Epidermal melanocyte (primary cell): ENCODE data around the gene MINDY4.

Source experiments
- DNase-seq: peaks from one replicate; pipeline ENCODE4 v3.0.0; 2011; ENCODE audit warnings: low spot score; ENCODE audit not compliant: insufficient read length

The MINDY4 gene

DNA sequence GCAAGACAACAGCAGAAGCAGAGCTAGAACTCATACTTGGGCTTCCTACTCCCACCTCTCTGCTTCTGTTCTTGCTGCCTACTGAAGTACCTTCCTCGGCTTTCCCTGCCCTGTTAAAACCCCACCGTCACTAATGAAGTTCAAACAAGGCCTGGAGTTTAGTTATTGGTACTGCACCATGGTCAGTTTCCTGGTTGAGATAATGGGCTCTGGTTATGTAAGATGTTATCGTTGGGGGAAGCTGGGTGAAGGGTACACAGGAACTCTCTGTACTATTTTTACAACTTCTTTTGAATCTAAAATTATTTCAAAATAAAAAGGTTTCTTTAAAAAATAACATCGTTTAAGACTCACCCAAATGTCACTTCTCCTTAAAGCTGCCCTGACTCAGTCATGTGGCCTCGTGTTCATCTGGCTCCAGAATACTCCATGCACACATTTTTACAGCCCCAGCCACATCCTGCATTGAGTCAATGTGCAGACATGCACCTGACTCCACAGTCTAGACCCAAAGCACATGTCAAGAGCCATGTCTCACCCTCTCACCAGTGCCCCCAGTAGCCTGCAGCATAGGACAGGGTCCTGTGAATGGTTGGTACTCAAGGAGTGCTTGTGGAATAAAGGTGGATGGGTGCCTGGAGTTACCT lies 103.6 kb downstream of the MINDY4 start:
- no peak for DNase-seq

DNA sequence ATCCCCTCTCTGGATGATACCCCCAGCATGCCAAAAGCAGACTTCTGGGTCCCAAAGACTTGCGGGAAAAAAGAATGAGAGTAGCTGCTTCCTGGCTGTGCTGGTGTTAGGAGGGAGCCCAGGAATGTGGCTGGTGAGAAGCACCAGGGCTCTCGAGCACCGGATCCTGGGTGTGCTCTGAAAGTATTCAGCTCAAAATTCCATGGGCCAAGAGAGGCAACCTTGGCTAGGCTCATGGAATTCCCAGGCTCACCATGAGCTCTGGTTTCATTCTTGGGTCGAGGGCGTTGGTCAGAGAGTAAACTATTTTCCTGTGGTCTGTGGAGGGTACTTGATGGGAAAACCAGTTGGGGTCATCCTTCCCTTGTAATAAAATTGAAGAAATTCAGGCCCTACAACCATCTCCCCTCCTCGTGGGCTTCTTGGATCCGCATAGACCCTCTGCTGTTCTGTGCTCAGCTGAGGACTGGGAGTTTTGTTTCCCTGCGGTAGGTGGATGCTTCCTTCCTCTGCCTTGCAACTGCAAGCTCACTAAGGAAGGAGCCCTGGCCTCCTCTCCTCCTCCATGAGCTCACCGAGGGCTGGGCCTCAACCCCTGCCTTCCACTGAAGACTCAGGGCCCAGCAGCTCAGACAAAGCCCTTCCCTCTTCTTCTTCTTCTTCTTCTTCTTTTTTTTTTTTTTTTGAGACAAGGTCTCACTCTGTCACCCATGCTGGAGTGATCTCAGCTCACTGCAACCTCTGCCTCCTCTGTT lies 106.0 kb downstream of the MINDY4 start:
- no peak for DNase-seq

DNA sequence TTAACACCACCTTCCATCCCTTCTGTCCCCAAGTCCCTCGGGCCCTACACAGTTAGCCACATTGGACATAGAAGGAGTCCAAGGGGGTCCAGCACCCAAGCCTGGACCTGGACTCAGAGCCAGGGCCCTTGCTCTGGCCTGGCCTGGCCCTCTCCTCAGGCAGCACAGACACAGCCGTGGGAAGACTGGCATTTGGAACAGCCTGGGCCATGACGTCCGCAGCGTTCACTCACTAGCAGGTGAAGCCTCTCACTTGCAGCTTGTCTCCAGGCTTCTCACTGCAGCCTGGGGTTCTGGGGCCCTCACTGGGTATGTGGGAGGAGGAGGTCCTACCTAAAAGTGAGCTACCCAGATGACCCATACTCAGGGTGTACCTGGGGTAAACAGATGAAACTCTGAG lies 106.8 kb downstream of the MINDY4 start:
- no peak for DNase-seq

DNA sequence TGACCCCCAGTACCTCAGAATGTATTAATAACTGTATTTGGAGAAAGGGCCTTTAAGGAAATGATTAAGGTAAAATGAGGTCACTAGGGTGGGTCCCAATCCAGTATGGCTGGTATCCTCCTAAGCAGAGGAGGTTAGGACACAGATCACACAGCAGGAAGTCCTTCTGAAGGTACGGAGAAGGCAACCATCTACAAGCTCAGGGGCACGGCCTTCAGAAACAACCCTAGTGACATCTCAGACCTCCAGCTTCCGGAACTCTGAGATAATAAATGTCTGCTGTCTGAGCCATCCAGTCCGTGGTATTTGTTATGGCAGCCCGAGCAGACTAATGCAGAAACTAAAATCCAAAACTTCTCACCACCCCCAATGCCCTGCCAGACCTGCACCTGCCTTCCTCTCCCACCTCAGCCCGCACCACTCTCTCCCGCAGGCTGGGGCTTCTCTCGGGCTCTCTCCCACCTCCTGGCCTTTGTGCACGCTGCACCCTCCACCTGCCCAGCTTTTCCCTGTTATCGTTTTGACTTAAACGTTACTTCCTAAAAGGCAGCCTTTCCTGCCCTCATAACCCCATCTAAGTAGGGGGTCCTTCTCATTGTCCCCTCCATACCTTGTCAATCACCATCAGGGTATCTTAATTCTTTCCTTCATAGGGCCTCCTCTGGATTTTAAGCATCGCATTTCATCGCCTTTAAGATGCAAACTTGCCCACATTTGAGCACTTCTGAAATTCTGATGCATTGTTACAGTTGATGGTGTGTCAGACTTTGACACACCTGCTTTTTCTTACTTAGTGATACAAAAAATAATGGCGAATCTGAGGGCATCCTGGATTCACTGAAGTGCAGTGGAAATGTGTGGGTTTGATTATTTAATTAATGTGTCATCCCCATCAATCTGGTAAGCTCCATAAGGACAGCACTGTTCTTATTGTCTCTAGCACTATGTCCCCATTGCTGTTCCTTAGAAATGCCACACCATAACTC lies 108.2 kb downstream of the MINDY4 start:
- DNase-seq, result no peak

DNA sequence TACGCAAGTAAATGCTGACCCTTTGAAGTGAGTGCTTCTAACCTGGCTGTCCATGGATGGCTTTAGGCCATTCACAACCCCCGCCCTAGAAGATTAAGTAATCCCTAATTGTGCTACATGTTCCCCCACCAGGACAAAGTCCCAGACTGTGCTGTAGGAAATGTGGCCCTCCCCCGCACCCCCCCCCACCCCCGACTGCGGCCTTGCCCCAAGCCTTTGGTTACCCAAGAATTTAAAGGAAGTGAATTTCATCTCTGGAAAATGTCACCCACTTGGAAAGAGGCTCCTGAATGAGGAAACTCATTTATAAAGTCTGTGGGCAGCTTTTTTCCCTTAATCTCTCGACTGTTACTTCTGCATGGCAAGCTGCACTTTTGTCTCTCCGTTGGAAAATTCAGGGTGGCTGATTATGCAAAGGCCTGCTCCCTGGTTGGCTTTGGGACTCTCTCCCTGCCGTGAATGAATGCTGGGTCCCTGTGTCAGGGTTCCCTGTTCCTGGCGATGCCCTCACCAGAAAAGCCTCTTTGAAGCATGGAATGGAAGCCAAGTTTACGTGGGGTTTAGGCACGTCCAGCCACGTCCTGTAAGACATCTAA lies 109.0 kb downstream of the MINDY4 start:
- no peak for DNase-seq

DNA sequence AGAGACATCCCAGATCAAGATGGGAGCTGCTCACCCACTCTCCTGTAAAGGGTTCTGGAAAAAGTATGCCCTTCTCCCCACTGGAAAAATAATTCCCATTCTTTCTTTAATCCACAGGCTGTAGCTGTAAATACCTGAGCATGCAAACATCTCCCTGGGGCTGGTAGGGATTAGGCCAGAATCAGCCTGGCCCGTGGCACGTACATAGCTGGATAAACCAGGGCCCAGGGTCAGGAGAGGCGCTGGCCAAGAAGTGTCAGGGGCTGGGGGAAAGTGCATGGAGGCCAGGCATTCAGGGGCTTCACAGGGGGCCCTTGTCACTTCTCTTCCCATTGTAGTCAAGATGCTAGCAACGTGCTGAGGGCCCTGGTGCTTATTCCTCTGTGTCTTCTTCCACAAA lies 109.7 kb downstream of the MINDY4 start:
- no peak for DNase-seq

DNA sequence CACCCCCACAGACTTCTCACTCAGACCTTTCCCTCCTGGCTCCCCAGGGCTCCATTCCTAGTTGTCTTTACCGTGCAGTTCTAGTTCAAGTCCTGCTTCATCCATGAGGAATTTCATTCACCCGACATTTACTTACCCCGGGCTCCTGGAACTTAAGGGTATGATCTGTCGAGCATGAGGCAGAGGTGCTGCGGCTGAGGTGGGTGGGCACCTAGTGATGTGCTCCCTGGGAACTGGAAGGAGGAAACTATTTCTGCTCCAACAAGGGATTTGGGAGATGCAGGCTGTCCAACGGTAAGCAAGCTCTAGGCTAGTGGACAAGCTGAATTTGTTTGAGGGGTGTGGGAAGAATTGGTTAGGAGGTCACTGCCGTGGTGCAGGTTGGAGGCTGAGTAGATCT lies 110.2 kb downstream of the MINDY4 start:
- DNase-seq, result no peak

DNA sequence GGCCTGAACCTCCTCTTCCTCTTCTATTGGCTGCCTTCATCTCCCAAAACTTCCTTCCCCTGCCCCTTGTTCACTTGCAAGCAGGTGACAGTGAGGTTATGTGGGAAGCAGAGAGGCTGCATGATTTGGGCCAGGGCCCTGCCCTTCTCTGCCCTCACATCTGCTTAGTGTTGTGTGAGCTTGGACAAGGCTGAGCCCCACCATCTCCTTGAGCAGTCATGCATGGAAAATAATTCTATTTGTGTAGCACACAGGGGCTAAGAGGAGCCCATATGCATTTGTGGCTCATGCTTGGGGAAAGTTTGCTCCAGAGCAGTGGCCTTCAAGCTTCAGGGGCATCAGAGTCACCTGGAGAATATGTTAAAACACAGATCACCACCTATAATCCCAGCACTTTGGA lies 113.7 kb downstream of the MINDY4 start:
- DNase-seq, result no peak

DNA sequence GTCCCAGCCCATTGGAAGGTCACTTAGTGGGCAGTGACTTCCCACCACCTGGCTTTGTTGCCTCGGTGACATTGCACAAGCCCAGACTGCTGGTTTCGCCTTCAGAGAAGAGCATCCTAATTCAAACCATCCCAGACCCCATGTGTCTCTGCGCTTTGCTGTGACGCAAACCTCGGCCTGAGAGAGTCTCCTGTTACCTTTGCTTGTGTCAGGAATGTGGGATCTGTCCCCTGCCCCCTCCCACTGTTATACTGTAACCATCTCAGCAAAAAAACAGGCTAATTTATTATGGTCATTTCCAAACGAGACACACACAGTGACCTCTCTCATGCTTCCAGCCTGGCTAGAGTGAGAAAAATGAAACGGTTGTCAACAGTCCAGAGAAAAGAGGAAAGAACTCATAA lies 115.4 kb downstream of the MINDY4 start:
- DNase-seq, result peak; percentile 75

DNA sequence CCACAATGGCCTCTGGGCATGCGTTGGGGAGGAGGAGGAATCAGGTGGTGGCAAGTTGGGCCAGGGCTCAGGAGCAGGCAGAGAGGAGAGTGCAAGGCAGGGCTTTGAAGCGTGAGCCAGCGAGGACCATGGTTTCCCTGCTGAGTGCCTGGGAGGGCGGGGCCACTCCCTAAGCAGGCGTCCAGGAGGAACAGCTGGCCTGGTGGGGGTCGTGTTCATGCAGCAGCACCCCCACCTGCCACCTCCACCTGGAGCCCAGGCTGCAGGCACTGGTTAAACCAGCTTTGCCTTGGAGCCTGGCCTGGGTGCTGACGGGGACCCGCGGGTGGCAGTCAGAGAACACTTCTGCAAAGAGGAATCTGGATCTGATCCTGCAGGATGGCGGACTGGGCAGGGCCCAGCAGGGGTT lies 116.3 kb downstream of the MINDY4 start:
- no peak for DNase-seq

DNA sequence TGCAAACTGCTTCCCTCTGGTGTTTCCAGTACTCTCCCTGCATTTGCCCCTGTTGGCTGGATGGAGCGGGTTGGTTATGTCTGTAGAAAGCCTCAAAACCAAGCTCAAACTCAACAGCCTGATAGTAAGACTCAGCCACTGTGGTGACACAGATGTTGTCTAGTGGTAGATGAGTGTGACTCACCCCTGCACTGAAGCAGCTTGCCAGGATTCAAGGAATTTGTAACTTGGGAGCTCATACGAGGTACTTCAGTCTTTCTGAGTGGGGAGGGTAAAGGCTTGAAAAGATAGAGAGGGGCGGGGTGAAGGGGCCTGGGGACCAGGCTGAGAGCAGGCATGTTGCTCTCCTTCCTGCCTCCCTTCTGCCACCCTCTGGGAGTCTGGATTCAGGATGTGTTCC lies 117.5 kb downstream of the MINDY4 start:
- DNase-seq, result peak; percentile 83

DNA sequence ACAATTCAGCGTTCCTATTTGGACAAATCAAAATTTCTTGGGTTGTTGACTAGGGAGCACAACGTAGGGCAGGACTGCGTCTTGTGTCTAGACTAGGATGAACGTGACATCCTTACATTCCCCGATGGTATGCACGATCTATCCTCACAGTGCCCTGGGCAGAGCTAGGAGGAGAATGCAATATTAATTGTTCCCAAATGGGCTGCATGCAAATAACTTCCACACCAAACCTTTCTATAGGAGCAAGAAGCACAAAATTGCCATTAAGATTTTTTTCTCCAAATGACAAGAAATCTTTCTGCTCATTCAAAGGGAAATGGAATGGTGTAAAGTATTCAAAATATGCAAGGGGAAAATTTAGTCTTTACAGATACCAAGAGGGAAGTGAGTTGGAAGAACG lies 119.0 kb downstream of the MINDY4 start:
- DNase-seq, result no peak

DNA sequence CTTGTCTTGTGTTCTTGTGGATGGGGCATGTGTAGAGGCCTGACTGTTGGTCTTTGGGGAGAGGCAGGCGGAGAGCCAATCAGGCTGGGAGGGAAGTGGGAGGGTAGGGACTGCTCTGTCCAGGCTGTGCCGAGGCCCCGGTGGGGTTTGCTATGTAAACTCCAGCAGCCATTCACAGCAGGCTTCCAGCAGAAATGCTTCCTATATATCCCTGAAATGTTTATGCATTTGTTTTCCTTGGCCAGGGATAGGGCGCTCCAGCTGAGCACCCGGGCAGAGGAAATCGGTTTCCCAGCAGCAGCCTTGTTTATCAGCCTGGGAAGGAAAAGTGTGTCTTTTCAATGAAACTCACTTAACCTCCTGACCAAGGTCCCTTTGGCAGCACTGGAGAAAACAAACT lies 122.1 kb downstream of the MINDY4 start:
- no peak for DNase-seq

DNA sequence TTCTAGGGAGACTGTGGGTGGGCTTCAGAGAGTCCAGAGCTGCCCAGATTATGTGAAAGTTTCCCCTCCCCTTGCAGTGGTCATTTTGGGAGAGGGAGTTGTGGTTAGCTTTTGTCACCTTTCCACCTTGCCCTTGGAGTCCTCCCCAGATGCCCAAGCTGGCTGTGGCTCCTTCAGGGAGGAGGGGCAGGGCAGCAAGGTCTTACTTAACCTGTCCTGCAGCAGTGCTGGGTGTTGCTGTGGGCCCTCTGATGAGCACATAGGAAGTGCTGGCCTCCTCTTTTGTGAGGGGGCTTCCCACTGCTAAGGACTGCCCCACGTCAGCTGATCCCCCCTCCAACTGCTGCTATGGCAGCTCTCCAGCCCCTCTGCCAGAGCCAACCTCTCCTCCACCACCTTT lies 122.8 kb downstream of the MINDY4 start:
- no peak for DNase-seq

DNA sequence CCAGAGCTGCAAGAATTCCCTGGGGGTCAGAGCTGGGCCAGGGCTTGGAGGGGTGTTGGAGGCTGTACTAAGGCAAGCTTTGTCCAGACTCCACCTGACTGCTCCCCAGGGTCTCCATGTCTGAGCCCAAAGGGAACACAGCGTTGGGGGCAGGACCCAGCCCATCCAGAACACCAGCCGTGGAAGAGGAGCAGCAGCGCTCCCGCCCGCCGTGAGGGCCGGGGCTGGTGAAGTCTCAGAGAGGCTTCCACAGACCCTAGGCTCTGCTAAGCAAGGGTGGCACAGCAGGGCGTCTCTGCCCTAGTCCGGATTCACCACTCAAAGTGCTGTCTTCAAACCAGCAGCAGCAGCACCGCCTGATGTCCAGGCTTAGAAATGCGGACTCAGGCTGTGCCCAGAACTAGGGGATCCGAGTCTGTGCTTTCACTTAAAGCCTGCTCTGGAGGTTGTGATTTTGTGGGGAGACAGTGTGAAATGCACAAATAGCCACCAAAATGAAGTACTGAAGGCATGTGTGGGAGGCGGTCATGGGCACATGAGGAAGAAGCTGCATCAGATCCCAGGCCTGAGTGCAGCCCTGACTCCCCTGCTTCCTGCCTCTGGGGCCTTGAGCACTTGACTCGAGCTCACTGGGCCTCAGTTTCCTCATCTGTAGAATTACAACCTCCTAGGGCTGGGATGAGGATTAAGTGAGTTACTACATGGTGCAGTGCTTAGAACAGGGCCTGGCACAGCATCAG lies 123.8 kb downstream of the MINDY4 start:
- no peak for DNase-seq

DNA sequence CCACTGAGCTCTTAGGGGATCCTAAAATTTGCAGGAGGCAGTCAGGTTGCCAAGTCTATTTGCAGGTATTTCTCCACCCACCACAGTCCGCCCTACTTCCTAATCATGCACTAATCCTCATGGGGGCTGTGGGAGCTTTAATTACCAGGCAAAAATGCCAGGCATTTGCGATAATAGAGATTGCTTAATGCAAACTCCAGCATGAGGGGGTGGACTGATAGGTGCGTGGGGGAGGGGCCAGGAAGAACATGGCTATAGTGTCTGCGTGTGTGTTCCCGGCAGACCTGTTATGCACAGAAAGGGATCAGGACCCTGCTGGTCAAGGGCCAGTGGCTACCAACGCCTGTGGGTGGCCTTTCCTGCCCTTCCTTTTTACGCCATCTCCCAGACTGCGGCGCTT lies 124.8 kb downstream of the MINDY4 start:
- DNase-seq, result no peak

DNA sequence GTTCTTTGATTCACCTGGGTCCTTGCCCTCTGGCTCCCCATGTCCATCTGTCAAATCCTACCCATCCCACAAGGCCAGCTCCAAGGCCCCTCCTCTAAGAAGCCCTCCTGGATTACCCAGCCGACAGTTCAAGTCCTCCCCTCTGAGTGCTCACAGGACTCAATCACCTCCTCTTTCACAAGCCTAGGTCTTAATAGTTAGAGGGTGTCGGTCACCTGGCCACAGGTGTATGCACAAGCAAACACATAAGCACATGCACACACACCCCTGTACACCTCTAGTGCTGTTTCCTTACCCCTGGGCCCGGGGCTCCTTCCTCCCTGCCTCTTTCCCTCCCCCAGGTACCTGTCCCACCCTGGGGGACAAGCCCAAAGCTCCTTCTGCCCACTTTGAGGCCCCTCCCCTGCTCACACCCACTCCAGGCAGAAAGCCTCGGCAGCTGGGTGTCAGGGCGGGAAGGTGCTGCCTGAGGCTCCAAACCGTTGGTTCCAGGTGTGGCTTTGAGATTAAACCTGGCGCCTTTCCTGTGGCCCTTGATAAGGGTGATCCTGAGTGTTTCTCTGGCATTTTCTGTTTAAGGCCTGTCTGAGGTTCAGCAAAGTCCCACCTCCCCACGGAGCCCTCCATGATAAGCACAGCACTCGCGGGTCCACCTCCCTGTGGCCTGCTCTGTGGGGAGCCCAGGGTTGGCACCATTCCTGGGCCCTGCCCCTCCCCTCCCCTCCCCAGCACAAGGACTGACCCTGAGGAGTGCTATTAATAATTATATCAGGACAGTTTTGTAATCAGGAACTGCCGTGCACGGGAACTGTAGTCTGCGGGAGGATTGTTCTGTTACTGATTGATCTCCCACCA lies 125.8 kb downstream of the MINDY4 start:
- no peak for DNase-seq

DNA sequence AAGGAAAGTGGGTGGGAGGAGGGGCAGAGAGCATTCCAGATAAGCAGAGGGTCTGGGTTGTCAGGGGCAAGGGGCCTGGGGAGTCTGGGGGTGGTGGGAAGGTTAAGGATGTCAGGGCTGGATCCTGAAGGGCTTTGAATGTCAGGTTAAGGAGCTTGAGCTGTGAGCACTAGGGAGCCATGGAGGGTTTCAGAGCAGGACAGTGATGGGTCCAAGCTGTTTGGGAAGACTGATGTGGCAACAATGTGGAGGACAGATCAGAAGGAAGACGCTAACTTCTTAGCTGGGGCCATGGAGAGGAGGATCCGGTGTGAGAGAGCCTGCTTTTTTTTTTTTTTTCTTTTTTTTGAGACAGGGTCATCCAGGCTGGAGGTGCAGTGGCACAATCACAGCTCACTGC lies 126.6 kb downstream of the MINDY4 start:
- no peak for DNase-seq

DNA sequence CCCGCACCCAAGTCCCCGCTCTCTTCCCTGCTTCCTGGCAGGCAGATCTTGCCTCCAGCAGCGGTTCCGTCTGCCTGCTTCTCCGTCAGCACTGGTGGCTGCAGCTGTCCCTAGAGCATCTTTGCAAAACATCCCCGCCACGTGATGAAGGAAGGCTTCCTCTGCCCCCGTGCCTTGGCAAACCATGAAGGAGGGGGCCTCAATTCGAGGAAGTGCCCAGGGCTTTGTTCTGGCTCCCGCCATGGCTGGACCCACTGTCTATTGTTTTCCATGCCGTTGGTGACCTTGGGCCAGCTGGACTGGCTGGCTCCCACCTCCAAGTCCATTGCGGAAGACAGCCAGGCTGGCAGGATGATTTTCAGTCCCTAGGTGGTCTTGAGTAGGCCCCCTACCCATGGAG lies 127.2 kb downstream of the MINDY4 start:
- DNase-seq, result no peak

DNA sequence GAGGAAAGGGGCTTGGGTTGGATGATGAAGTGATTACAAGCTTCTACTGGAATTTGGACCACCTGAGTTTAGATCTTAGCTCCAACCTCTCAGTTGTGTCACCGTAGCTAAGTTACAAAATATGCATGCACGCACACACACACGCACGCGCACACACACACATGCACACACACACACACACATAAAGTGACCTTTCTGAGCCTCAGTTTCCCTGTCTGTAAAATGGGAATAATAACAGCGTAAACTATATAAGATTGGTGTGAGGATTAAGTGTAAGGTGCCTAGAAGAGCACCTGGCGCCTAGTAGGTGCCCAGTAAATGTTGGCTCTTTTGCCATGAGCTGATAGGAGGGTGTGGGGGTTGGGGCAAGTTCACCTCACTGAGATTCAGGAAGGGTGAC lies 127.8 kb downstream of the MINDY4 start:
- no peak for DNase-seq
